SIG-M5 (cell line): ENCODE data around the gene ZNRF2.
"Not testable (repeated sequence)": the region's sequence is repeated elsewhere in the genome, so short reads cannot be mapped to it uniquely, and the experiment has no call there.

Experiments
- DNase-seq: peaks from one replicate; lab custom pipeline; 2025; lab: John Stamatoyannopoulos, UW

The ZNRF2 gene

DNA sequence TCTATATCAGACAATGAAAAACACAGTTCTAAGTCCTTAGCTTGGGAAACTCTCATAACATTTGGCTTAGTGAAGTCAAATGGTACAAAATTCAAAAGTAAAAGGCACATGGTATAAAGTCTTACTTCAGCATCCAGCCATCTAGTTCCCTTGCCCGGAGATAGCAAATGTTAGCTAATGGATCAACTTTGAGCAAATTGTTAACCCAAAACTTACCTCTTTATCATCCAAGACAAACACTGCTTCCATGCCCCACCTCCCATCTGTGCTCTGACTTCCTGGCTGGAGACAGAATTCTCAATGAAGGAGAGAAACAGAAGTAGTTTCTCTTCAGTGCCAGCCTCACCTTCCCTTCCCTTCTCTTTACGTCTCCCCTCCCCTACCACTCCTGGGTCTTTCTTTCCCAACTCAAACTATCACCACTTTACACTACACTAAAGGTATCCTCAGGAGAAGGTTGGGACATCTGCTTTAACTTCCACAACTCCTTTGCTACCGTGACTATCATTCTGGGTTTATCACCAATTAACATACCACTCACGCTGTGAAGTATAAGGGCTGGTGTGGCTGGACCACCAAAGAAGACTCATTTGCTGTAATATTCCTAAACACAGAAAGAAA is 21.2 kb upstream of the ZNRF2 start:
- no peak for DNase-seq

DNA sequence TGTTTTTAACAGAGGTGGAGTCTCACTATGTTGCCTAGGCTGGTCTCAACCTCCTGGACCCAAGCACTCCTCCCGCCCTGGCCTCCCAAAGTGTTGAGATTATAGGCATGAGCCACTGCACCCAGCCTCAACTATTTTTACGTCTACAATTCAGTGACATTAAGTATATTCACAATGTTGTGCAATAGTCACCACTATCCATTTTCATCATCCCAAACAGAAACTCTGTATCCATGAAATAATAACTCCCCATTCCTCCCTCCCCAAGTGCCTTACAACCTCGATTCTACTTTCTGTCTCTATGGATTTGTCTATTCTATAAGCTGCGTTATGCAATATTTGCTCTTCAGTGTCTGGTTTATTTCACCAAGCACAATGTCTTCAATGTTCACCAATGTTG is 20.3 kb upstream of the ZNRF2 start:
- DNase-seq, result no peak

DNA sequence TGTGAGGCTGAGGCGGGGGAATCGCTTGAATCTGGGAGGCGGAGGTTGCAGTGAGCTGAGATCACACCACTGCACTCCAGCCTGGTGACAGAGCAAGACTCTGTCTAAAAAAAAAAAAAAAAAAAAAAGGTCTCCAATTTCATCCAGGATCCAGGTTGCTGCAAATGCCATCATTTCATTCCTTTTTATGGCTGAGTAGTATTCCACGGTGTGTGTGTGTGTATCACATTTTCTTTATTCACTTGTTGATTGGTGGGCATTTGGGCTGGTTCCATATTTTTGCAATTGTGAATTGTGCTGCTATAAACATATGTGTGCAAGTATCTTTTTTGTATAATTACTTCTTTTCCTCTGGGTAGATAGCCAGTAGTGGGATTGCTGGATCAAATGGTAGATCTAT is 19.2 kb upstream of the ZNRF2 start:
- not testable (repeated sequence) for DNase-seq

DNA sequence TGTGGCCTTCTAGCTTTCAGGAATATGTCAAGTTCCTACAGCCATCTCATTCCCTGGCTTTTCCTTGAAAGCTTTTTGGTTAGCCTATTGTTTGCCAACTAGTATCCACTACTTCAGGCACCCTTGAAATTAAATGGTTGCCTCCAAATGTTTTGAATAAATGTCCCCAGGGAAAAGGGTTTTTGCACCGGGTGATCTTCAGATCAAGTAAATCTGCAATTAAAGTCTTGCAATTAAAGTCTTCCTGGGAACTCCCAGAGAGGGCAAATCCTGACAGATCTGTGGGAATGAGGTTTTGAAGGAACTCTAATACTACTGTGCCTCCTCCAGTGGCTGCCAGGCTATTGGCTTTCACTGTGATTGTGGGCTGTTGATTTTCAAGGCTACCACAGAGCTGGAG is 17.7 kb upstream of the ZNRF2 start:
- no peak for DNase-seq

DNA sequence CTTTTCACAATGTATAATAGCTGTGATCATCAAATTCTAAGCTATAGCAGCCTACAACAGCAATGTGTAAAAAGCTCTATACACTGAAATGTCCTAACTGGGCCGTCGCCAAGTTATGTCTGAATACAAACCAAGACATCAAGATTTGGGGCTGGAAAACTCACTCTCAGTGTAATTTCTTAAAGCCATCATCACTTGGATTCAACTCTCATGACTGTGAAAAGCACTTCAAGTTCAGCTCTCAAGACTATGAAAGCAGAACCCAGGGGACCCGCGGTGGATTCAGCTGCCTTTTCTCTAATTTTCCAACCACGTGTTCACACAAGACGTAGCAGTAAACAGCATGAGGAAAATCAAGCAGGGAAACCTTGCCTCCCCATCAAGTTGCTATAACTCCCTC is 15.8 kb upstream of the ZNRF2 start:
- no peak for DNase-seq

DNA sequence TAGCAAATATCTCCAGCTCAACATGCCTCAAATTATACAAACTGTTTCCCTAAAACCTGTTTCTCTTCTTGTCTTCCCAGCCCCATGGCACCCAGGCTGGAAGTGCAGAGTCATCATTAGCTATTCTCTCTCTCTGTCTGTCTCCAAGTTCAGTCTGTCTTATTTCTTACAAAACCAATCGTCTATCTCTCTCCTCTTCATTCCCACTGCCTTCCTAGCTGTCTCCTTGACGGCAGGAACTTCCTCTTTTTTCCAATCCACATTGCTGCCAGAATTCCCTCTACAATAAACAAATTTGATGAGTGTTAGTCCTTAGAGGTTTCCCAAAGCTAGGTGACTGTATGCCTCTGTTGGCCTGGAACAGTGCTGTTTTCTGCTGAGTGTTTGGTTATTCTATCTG is 14.9 kb upstream of the ZNRF2 start:
- DNase-seq, result no peak

DNA sequence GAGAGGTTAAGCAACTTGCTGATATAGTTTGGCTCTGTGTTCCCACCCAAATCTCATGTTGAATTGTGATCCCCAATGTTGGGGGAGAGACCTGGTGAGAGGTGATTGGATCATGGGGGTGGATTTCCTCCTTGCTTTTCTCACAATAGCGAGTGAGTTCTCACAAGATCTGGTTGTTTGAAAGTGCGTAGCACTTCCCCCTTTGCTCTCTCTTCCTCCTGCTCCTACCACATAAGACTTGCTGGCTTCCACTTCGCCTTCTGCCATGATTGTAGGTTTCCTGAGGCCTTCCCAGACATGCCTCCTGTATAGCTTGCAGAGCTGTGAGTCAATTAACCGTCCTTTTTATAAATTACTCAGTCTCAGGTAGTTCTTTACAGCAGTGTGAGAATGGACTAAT is 13.5 kb upstream of the ZNRF2 start:
- DNase-seq, result no peak

DNA sequence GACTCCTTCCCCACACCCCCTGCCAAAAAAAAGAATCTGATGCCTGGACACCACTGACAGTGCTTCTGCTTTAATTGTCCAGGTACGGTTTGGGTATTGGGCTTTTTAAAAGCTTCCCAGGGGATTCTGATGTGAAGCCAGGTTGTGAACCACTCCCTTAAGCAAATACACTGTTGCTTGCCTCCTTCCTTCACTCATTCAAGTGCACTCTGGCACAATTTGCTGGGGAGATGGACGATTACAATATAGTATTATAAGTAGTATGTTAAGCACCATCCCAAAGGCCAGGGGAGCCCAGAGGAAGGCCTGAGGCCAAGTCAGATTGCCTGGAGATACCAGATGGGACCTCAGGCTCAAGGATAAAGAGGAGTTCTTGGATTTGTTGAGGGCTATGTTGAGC is 12.3 kb upstream of the ZNRF2 start:
- no peak for DNase-seq

DNA sequence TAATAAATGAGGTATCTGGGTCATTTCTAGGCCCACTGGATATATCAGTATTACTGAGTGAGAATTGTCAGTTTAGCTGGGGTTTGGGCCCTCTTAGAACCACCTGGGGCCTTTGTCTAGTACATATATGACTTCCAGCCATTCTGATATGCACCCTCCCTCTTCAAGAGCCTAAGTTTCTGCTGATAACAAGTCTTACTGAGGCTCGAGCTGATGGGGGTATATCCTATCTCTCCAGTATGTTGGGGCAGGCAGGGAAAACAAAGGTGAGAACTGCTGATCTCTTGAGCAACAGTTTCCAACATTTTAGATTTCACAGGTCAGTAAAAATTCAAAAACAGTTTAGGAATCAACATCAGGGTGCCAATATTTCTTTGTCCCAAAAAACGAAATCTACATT is 10.8 kb upstream of the ZNRF2 start:
- no peak for DNase-seq

DNA sequence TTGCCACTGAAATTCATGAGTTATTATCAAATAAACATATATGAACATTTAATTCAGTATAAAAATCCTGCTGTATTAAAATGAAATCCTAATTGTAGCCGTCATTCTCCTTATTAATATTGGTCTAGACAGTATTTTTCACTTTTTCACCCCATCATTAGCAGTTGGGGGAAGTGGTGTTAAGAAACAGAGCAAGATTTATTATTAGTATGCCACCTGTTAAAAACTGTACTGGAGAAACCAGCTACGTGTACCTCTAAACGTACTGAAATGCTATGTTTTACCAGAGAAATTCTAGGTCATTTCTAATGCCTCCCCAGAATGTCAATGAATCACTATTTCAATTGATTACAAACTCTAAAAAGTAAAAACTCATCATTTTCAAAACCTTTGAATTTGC is 9.8 kb upstream of the ZNRF2 start:
- no peak for DNase-seq

DNA sequence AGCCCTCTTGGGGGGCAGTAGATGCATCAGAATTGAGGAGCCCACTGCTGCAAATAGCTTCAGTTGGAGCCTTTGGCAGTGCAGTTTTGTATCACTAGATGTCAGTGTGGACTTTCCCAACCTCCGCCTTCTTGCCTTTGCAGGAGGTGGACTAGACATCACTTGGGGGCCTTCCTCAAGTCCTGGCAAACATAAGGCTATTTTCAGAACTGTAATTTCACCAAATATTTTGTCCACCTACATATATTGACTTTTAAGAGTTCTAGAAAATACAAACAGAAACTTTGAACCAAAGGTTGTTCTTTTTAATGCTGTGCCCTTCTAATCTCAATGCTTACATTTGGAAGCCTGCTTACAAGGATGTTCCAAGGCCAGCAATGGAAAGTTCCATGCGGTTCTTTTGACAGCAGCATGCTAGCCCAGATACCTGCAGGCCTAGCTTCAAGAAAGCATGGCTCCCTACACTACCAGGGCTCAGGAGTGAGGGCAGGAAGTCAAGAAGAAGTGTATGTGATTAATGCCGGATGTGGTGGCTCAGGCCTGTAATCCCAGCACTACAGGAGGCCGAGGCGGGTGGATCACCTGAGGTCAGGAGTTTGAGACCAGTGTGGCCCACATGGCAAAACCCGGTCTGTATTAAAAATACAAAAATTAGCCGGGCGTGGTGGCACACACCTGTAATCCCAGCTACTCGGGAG is 8.0 kb upstream of the ZNRF2 start:
- DNase-seq, result no peak

DNA sequence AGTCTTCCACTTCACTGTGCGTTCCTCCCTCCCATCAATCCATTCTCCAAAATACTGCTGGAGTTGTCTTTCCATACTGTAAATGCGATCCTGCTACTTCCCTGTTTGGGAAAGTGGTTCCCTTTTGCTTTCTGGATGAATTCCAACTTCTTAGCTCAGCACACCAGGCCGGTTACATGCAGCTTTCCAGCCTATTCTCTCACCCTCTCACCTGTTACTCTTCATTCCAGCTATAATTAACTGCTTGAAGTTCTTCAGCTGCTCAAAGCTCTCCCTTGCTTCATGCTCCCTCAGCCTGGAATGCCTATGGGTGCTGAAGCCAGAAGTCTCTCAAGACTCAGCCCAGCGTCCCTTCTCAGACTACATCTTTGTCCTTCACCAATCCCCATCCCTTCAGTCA is 6.0 kb upstream of the ZNRF2 start:
- no peak for DNase-seq

DNA sequence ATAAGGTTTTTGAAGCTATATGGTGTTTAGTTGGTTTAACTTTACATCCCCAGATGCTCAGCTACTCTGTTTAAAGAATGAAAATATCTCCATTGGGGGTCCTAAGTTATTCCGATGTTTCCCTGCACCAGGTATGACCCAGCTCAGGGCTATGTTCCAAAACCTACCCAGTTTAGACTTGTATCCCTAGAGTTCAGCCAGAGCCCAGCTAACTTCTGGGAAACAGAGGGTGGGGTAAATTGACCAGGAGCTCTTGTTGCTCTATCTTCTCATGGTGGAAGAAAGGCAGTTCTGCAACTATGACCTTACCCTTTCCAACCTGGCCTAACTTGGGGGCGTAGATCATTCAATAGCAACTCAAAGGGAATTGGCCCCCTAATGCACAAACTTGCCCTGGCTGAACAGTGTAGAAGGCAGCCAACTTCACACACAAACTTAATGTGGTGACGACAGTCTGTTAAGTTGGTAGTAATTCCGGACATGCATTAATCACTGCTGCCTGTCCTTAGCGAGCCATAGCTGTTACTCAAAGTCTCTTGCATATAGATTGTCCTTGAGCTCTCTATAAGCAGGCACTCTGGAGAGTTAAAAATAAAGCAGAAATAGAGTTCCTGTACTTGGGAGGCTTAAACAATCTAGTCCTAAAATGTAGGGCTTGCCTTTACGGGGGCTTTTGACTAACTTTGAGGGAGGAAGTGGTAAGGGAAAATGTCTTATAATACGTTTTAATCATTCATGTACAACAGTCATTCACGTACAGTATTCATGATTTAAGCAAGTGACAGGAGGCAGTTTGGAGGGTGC is 5.3 kb upstream of the ZNRF2 start:
- no peak for DNase-seq

DNA sequence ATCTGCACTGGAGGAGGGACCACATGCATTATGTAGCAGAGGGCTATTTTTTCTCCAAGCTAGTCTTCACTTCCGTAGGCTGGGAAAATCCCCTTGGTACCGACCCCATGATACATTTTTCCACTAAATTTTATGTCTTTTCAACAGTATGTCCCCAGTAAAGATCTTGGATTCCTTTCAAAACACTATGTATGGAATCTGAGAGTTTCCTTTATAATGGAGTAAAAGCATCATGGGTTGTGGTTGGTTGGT is 4.8 kb upstream of the ZNRF2 start:
- DNase-seq, result no peak

DNA sequence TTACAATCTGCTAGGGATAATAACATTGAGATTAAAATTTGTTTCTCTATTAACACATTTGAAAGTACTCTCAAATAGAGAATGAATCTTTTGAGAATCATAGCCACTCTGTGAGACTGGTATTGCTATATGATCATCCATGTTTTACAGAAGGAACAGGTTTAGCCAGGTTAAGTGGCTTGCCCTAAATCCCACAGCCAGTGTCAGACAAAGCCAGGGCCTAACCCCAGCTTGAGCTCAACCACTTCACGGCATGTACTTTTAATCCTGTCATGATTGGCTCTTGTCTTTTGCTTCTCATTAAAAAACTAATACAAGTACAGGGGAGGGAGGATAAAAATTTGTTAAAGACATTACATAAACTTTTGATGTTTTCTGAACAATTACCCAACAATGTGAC is 3.8 kb upstream of the ZNRF2 start:
- no peak for DNase-seq

DNA sequence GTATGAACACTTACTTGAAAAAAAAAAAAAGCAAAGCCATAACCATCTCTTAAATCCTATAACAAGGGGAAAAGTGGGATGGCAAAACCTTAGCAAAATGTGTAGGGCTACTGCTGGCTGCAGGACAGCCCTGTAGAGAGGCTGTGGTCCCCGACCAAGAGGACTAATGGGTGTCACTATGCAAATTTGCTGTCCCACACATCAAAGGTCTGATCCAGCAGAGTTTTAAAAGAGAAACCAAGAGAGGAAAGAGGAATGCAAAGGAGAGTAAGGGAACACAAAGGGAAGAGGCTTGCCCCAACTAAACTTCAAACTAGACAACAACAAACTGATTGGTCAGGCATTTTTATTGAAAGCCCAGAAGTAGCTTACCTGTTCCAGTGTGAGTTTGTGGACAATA is 3.1 kb upstream of the ZNRF2 start:
- DNase-seq, result no peak

DNA sequence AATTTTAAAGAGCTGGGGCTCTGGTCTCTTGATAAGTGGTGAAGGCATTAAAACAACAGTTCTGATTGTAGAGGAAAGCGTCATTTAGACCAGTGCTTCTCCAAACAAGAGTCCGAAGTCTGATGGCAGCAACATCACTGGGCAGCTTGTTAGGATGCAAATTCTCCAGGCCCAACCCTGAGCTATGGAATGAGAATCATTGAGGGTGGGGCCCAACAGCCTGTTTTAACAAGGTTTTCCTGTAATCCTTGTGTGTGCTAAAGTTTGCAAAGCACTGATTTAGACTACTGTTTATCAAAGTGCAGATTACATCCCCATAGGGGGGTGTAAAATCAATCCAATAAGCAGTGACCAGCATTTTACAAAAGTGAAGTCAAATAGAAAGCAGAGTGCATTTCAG is 2.6 kb upstream of the ZNRF2 start:
- DNase-seq, result no peak

DNA sequence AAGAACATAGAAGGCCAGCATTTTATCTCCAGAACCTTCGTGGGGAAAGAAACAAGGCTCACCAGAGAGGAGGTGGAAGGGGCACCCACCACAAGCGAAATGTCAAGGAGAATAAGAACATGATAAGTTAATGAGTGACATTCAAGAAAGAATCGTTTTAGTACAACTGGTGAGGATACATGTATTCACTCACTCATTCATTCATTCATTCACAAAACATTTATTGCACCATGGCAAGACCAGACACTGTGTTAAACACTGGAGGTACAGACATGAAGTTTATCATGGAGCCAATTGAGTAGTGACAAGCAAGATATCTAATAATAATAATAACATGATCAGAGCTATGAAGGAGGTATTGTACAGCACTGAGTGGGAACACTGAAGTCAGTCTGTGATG is 1.7 kb upstream of the ZNRF2 start:
- no peak for DNase-seq

DNA sequence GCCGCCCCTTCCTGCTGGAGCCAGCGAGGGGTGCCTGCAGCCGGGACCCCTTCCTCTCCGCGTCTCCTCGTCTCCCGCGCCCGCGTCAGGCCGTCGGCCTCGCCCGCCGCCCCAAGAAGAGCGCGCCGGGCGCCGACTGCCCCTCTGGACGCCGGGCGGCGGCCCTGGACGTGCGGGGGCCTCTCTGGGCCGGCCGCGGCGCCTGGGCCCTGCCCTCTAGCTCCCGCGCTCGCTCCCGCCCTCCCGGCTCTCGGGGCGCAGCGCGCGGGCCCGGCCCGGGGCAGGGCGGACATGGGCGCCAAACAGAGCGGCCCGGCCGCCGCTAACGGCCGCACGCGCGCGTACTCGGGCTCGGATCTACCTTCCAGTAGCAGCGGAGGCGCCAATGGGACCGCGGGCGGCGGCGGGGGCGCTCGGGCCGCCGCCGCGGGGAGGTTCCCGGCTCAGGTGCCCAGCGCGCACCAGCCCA is 704 bp downstream of the ZNRF2 start:
- no peak for DNase-seq

DNA sequence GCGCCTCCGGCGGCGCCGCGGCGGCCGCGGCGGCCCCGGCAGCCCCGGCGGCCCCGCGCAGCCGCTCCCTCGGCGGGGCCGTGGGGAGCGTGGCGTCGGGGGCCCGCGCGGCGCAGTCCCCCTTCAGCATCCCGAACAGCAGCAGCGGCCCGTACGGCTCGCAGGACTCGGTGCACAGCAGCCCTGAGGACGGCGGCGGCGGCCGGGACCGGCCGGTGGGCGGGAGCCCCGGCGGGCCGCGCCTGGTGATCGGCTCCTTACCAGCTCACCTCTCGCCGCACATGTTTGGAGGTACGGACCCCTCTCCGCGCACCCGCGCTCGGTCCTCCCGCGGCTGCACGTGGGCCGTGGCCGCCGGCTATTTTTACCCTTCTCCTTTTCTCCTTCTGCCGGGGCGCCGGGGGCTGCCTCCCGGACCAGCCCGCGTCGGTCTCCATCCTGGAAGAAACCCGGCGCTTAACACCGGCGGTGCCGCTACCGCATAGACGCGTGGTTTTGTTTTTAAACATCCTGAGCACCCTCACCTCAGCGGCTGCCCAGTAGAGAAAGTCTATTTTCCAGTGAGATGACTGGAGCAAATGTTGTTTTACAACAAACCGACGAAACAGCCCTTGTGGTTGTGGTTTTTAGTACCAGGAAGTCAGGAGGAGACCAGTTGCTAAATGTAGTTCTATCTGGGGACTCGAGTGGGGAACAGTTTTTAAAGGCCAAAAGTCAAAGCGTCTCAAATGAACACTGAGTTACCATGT is 1.3 kb downstream of the ZNRF2 start:
- DNase-seq, result peak; percentile 88

DNA sequence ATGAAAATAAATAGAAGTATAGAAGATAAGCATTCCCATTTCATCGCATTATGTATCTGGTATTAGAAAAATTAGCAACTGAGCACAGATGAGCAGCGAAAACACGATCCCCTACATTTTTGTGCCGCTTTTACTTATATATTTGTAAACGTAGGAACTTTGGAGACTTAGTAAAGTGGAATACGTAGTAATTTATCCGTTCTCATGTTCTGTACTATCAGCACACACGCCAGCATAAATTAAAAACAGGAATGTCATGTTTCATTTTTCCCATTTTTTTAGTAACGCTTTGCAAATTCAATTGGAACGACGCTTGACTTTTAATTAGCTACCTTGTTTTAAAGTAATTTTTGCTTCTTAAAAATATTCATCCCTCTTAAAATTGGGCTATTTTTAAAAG is 2.4 kb downstream of the ZNRF2 start:
- no peak for DNase-seq

DNA sequence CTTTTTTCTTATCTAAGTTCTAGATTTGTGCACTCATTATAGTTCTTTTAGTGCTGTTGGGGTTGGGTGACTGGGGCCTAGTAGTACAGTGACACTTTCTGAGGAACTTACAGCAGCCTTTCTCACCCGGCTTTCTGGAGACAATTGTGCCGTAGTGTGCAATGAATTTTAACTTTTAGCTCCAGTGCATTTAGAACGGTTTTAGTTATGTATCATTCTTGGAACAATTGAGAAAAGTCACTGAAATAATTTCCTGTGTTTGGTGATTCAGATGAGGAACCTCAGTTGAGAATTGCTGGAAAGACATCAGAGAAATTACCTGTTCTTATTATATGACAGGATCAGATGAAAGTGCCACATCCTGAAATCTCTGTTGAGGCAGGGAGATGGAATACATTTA is 3.2 kb downstream of the ZNRF2 start:
- not testable (repeated sequence) for DNase-seq

DNA sequence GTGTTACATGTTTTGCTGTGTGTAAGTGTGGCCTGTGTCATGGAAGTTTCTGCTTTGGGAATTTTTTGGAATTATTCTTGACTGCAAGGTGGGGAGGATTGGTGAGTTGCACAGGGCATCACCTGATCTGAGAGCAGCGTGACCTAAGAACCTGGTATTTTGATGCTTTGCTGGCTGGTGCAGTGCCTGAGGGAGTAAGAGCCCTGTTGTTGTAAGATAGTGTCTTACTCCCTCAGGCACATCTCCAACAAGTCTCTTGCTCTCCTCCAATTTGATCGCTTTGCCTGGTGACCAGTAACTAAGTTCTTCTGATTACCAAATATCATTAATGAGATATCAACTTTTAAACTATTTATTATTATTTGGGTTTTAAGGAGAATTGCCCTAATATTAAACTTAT is 5.2 kb downstream of the ZNRF2 start:
- DNase-seq, result not testable (repeated sequence)
